NCI-H146 (cell line): Measurements from ENCODE around the gene TMPRSS2.

Source experiments
- DNase-seq: peaks from one replicate; lab custom pipeline; 2025; lab: John Stamatoyannopoulos, UW

TMPRSS2 gene

DNA sequence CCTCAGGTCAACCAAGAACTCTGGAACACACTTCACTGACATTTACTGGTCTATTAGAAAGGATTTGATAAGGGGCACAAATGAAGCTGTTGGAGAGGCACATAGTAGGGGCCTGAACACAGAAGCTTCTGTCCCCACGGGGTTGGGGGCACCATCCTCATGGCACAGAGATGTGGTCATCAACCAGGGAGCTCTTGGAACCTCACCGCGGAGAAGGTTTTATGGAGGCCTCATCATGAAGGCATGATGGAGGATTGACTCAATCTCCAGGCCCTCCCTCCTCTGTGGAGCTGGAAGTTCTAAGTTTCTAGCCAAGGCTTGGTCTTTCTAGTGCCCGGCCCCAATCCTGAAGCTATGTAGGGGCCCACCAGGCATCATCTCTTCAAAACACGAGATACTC, 58.3 kb downstream of the TMPRSS2 start:
- no peak for DNase-seq

DNA sequence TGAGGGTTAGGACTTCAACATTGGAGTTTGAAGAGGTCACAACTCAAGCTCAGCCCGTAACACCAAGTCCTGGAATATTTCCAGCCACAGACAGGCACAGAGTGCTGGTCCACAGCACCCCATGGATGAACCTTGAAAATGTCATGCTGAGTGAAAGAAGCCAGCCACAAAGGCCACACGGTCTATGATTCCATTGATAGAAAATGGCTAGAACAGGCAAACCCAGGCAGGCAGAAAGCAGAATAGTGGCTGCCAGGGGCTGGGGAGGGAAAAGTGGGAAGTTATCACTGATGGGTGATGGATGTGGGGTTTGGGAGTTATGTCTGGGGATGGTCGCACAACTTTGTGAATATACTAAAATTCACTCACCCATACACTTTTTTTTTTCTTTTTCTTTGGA, 60.6 kb downstream of the TMPRSS2 start:
- no peak for DNase-seq

GRCh38 chr21:41446586-41446985, 61.4 kb downstream of the TMPRSS2 start:
- no peak for DNase-seq

- DNase-seq = no peak
These were observed 62.5 kb downstream of the TMPRSS2 start for GRCh38 chr21:41445465-41445862.

DNA sequence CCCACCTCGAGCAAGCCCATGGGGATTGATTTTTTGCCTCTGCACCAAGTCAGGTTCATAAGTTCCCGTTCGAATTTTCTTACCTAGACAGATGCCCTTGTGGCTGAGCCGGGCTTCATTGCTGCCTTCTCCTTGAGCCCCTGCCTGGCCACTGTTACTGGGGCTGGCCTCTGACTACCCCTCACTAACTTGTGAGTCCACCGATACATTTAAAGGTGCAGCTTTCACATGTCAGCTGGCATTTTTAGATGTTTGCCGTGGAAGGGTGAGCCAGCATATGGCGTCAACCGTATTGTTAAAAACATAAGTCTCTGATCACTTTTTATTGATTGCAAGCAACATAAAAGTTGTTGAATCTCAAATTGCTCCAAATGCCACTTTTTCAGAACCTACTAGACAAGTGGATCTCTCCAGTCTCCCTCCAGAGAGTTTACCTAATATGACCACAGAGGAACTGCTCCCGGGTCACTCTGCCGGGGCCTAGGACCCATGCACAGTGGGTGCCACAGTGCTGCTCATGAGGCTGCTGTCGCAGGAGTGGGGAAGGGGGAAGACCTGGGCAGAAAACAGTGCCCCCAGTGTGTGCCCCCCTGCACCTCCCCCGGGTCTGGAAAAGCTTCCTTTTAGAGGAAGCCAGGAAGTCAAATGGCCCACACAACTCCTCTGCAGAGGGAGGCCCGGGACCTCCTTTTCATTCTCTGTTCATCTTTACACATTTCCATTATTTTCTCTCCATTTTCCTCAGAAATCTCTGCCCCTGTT, 63.1 kb downstream of the TMPRSS2 start:
- DNase-seq = no peak

GRCh38 chr21:41443562-41443961, 64.4 kb downstream of the TMPRSS2 start:
- DNase-seq = no peak

DNA sequence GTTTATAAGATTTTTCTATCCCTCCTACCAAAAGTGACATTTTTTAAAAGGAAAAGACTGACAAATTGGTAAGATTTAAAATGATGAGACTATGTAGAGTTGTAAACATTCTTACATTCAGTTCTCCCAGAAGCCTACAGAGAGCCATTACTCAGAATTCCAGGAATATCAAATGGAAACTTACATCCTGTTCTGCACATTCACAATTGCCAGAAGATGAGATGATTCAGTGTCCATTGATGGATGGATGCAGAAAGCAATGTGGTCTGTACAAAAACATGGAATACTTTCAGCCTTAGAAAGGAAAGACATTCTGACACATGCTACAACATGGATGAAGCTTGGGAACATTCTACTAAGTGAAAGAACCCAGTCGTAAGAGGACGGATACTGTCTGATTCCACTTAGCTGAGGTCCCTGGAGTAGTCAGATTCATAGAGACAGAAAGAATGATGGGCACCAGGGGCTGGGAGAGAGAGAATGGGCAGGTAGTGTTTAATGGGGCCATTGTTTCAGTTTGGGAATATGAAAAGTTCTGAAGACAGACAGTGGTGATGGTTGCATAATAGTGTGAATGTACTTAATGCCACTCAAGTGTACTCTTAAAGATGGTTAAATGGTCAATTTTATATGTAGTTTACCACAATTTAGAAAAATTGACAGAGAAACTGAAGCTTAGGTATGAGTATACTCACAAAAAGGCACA, 65.3 kb downstream of the TMPRSS2 start:
- DNase-seq = no peak

- no peak for DNase-seq
These were observed 66.4 kb downstream of the TMPRSS2 start for GRCh38 chr21:41441546-41441945.

- no peak for DNase-seq
These were observed 68.7 kb downstream of the TMPRSS2 start for GRCh38 chr21:41439248-41439647.

- no peak for DNase-seq
These were observed 69.4 kb downstream of the TMPRSS2 start for GRCh38 chr21:41438425-41439113.

DNA sequence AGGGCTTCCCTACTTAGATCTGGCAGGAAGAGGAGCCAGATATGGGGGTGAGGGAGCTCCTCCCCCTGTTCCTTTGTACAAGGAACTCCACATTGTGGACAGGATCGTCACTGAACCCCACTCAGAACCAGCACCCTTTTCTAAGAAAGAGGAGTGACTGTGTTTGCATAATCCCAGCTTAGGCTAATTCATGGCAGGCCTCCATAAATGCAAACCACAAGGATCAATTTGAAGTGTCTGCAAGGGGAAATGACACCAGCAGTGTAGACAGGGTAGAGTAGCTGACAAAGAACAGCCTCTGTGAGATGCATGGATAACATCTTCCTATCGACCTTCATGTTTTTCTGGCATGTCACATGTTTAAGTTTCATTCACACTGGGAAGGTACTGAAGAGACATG, 70.2 kb downstream of the TMPRSS2 start:
- DNase-seq = no peak

- DNase-seq = no peak
These were observed 72.3 kb downstream of the TMPRSS2 start for GRCh38 chr21:41435706-41436105.

GRCh38 chr21:41433566-41433965, 74.4 kb downstream of the TMPRSS2 start:
- no peak for DNase-seq

- no peak for DNase-seq
These were observed 75.1 kb downstream of the TMPRSS2 start for GRCh38 chr21:41432562-41433460.

GRCh38 chr21:41431788-41432548, 76.0 kb downstream of the TMPRSS2 start:
- DNase-seq = no peak

DNA sequence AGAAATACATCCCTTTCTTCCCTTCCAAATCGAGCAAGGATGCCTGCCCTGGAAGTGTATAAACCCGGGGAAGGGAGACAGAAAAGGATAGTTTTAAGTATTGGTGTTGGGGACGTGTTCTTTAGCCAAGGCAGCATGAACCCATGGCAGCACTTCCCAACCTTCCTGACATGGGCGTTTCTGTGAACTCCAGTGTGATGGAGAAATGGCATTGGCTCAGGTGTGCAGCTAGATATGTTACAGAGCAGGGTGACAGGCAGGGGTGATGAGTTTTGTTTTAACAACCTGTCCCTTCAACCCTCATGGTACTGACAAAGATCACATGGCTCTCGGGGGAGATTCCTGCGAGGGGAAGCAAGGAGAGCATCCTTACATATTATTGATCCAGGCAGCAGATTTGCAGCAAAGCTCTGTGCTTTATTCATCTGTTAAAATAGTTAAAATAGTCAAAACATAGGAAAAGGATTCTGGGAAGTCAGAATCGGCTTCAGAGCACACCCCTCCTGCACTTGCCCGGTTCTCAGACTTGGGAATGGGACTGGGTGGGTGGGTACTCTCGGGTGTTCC, 78.0 kb downstream of the TMPRSS2 start:
- no peak for DNase-seq

- DNase-seq = no peak
These were observed 78.7 kb downstream of the TMPRSS2 start for GRCh38 chr21:41429305-41429704.

DNA sequence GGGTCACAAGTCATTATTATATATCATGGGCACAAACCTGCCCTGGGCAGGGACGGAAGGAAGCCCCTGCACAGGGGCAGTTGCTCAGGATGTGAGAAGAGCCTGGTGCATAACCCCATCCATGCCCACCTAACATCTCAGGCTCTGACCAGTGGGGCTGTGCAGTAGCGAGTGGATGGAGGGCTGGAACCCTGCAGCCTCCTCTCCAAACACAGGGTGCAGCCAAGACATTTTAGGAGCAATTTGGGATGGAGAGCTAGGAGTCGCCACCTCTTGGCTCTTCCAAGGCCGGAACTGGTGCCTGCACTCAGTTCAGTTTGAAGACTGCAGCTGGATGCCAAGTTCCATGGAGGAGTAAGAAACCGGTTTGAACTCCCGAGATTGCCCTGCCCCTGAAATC, 79.1 kb downstream of the TMPRSS2 start:
- DNase-seq = no peak

- DNase-seq = no peak
These were observed 79.6 kb downstream of the TMPRSS2 start for GRCh38 chr21:41428311-41428710.

GRCh38 chr21:41427556-41427955, 80.4 kb downstream of the TMPRSS2 start:
- no peak for DNase-seq
